Activated CD4-positive, alpha-beta T cell treated with anti-CD3 and anti-CD28 coated beads, Interleukin-2, amount 10 ng/mL, durations not matched to agents 7 days and 5 days (primary cell): ENCODE data around the gene ERVFRD-1. TPM values are rescaled to one million over a fixed set of nuclear protein-coding genes. Genes with fewer than 3 reads are reported as not detected.

Source experiments
- CTCF ChIA-PET: fragments of 350-600 bp; sonication (Branson Sonifier 250); formaldehyde crosslinking; loops from one replicate; lab custom pipeline; 2021; ENCODE audit warnings: antibody characterized with exemption; lab: Charles Lee
- POLR2A ChIA-PET: fragments of 350-600 bp; sonication (Branson Sonifier 250); formaldehyde crosslinking; loops from one replicate; lab custom pipeline; 2021; ENCODE audit warnings: antibody characterized with exemption; lab: Charles Lee
- DNase-seq: peaks from one replicate; pipeline ENCODE4 v3.0.0-alpha.2; 2020
- H3K27ac Mint-ChIP-seq: one replicate; pipeline ENCODE4 v1.8.0; 2021; ENCODE audit warnings: mild to moderate bottlenecking, moderate library complexity, mixed read lengths
- H3K27me3 Mint-ChIP-seq: one replicate; pipeline ENCODE4 v1.8.0; 2021; ENCODE audit warnings: mixed read lengths
- H3K36me3 Mint-ChIP-seq: one replicate; pipeline ENCODE4 v1.8.0; 2021; ENCODE audit warnings: low read depth, mixed read lengths
- H3K4me1 Mint-ChIP-seq: one replicate; pipeline ENCODE4 v1.8.0; 2021; ENCODE audit warnings: mixed read lengths
- H3K4me3 Mint-ChIP-seq: one replicate; pipeline ENCODE4 v1.8.0; 2021; ENCODE audit warnings: mild to moderate bottlenecking, moderate library complexity, mixed read lengths
- H3K9me3 Mint-ChIP-seq: one replicate; pipeline ENCODE4 v1.8.0; 2021; ENCODE audit warnings: mixed read lengths
- total RNA-seq, 2 experiments: library from RNA; stranded (reverse); gene quantifications; one replicate each; pipeline ENCODE4 v1.2.3, GENCODE V29; 2021

The ERVFRD-1 gene
- total RNA-seq, 2 experiments from 2014 or later, result not detected

GRCh38 chr6:11054722-11055121 is 56.8 kb downstream of the ERVFRD-1 start:
- no peaks in the 10 kb centered on the region for H3K4me1 Mint-ChIP-seq
- DNase-seq, result no peak
- no peaks in the 10 kb centered on the region for H3K36me3 Mint-ChIP-seq
- no peaks in the 10 kb centered on the region for H3K9me3 Mint-ChIP-seq
- POLR2A ChIA-PET, result interaction anchor here (1.2 kb wide), 1 partner anchor 10 kb away, joined by 3 read pairs; no protein-coding TSS in a partner anchor
- CTCF ChIA-PET, result interaction anchor here (2.0 kb wide), 1 partner anchor 11 kb away, joined by 6 read pairs; no protein-coding TSS in a partner anchor
- H3K27ac Mint-ChIP-seq, result no peak overlapping the region
- H3K4me3 Mint-ChIP-seq, result no peak overlapping the region
- peaks cover 7% of the 10 kb centered on the region for H3K27me3 Mint-ChIP-seq

GRCh38 chr6:11053307-11053706 is 58.2 kb downstream of the ERVFRD-1 start:
- H3K27me3 Mint-ChIP-seq, result peaks cover 17% of the 10 kb centered on the region
- POLR2A ChIA-PET, result interaction anchor here (1.2 kb wide), 1 partner anchor 12 kb away, joined by 3 read pairs; no protein-coding TSS in a partner anchor

More at GRCh38 chr6:11053307-11053706, 58.2 kb downstream of the ERVFRD-1 start:
- DNase-seq, result no peak
- Mint-ChIP-seq H3K9me3 (no peaks in the 10 kb centered on the region), H3K36me3 (no peaks in the 10 kb centered on the region), H3K4me3 (no peak overlapping the region), H3K27ac (no peak overlapping the region), H3K4me1 (no peaks in the 10 kb centered on the region)
- CTCF ChIA-PET, result interaction anchor here (0.6 to 1.2 kb wide), 6 partner anchors 11 to 556 kb away, joined by 3 to 5 read pairs (median 4); no protein-coding TSS in a partner anchor

Other genes with a start within 250 kb of the ERVFRD-1 start
- gene GCM2, start 229.7 kb downstream of the ERVFRD-1 start, total RNA-seq, result not detected
- gene SYCP2L, start 224.7 kb downstream of the ERVFRD-1 start, total RNA-seq, result under 1 TPM; 0.25 to 0.37 TPM
- gene ELOVL2, start 67.4 kb downstream of the ERVFRD-1 start, total RNA-seq, result not detected
- gene SMIM13, start 17.9 kb downstream of the ERVFRD-1 start, total RNA-seq, result 1 to 10 TPM; 7.9 to 9.2 TPM
- 10 to 100 TPM; 42.7 to 47.7 TPM for gene NEDD9, start 120.9 kb upstream of the ERVFRD-1 start, total RNA-seq